Measurements from ENCODE around the gene ZNF467. TPM values are rescaled to one million over a fixed set of nuclear protein-coding genes. Genes with fewer than 3 reads are reported as not detected.

The ZNF467 gene
- total and polyA plus RNA-seq, 7 donors, result 0.87 to 2.8 (median 1.7) TPM

DNA sequence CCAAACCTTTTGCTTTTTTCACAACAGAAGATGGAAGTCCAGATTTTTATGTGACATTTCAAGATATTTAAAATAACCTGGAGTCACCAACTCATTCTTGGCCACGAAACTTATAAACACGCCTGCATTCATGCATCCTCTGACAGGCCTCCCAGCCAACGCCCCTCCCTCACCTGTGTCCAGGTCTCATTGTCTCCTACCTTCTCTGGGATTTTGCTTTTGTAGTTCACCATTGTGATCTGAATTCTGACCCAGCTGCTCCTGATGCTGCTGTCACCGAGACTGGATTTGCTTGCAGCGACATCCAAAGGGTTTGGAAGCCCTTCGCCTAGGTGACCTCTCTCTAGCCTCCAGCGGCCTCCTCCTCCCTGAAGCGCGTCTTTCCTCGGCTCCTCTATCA lies 10.8 kb downstream of the ZNF467 start:
- ATAC-seq (no peak), DNase-seq (no peak)
- Histone ChIP-seq H3K36me3 (ENCODE audit: insufficient read depth in 1 of 2, low read depth in 1 of 2) (no peaks in the 10 kb centered on the region), H3K27ac (no peak overlapping the region), H3K9me3 (no peaks in the 10 kb centered on the region), H3K4me3 (no peak overlapping the region), H3K27me3 (ENCODE audit: insufficient read depth in 3 of 3, low read length in 2 of 3) (peaks cover 0 to 29% (median 13%) of the 10 kb centered on the region in 3 donors), H3K4me1 (no peaks in the 10 kb centered on the region)
- TF ChIP-seq, protein P1, sequence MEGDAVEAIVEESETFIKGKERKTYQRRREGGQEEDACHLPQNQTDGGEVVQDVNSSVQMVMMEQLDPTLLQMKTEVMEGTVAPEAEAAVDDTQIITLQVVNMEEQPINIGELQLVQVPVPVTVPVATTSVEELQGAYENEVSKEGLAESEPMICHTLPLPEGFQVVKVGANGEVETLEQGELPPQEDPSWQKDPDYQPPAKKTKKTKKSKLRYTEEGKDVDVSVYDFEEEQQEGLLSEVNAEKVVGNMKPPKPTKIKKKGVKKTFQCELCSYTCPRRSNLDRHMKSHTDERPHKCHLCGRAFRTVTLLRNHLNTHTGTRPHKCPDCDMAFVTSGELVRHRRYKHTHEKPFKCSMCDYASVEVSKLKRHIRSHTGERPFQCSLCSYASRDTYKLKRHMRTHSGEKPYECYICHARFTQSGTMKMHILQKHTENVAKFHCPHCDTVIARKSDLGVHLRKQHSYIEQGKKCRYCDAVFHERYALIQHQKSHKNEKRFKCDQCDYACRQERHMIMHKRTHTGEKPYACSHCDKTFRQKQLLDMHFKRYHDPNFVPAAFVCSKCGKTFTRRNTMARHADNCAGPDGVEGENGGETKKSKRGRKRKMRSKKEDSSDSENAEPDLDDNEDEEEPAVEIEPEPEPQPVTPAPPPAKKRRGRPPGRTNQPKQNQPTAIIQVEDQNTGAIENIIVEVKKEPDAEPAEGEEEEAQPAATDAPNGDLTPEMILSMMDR (IDR thresholded peaks at IDR 0.05), result no peak
- intact Hi-C loops (cut with DNase I), result no loop called here
- WGBS, 3 donors, result 90 to 94% (median 92%) methylated on average over 10 of the region's 10 CpGs

DNA sequence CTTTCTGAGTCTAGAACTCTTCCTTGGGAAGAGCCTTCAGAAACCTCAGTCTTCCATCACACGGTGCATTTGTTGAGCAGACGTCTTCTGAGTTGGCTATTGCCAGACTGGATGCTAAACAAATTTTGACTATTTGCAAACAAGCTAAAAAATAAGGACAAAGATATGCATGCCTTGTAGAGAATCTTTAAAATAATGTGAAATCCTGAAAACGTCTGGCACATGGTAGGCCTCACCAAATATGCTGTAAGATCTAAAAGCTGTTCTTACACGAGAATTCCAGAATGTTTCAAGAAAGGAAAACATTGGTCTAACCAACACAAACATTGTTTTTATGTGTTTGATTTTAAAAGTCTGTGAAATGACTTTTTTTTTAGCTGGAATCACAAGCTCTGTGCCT lies 11.3 kb downstream of the ZNF467 start:
- ATAC-seq, result no peak
- Histone ChIP-seq H3K36me3 (ENCODE audit: insufficient read depth in 1 of 2, low read depth in 1 of 2) (no peaks in the 10 kb centered on the region), H3K4me3 (no peak overlapping the region), H3K9me3 (no peaks in the 10 kb centered on the region), H3K4me1 (no peaks in the 10 kb centered on the region), H3K27ac (no peak overlapping the region), H3K27me3 (ENCODE audit: insufficient read depth in 3 of 3, low read length in 2 of 3) (peaks cover 0 to 28% (median 13%) of the 10 kb centered on the region in 3 donors)
- no peak for DNase-seq
- intact Hi-C loops (cut with DNase I), result no loop called here
- WGBS, 3 donors, result 80 to 85% (median 81%) methylated on average over 4 of the region's 4 CpGs
- TF ChIP-seq, protein P1 (IDR thresholded peaks at IDR 0.05), result no peak

DNA sequence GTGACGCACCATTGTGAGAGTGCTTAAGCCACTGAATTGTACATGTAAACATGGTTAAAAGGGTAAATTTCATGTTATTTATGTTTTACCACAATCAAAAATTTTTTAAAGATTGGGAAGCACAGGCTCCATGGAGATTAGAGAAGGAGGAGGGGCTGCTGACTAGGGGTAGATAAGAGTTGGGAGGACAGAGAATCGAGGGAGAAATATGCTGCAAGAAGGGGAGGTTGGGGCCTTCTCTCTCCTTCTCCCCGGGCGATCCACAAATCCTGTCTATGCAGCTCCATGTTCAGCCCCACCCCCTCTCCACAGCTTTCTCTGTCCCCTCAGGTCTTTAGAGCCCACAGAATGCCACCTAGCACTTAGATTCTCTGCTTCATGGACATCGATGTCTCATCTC lies 12.1 kb downstream of the ZNF467 start:
- H3K4me3 ChIP-seq, result no peak overlapping the region
- H3K9me3 ChIP-seq, result no peaks in the 10 kb centered on the region
- WGBS, 3 donors, result 78 to 82% (median 78%) methylated on average over 5 of the region's 5 CpGs
- H3K4me1 ChIP-seq, result no peaks in the 10 kb centered on the region
- peaks cover 0 to 20% (median 7%) of the 10 kb centered on the region in 3 donors for H3K27me3 ChIP-seq (ENCODE audit: insufficient read depth in 3 of 3, low read length in 2 of 3)
- TF ChIP-seq, protein P1 (IDR thresholded peaks at IDR 0.05), result no peak
- ATAC-seq (no peak), DNase-seq (no peak)
- intact Hi-C loops (cut with DNase I), result no loop called here
- H3K27ac ChIP-seq, result no peak overlapping the region
- H3K36me3 ChIP-seq (ENCODE audit: insufficient read depth in 1 of 2, low read depth in 1 of 2), result no peaks in the 10 kb centered on the region

DNA sequence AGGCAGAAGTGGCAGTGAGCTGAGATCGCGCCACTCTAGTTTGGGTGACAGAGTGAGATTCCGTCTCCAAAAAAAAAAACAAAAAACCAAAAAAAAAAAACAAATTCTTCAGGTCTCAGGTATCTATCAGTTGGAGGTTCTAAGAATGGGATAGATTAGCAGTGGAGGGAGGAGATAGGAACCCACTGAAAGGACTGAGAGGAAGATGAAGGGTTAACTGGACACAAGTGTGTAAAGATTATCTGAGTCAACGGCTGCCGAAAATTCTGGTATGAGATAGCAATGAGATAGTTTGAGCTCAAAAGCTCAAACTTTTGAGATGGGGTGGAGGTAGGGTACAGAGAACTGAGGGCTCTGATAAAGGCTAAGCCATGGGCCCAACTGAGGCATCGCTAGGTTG lies 12.8 kb downstream of the ZNF467 start:
- peaks cover 0 to 13% (median 5%) of the 10 kb centered on the region in 3 donors for H3K27me3 ChIP-seq (ENCODE audit: insufficient read depth in 3 of 3, low read length in 2 of 3)
- no peak for ATAC-seq
- no peaks in the 10 kb centered on the region for H3K9me3 ChIP-seq
- TF ChIP-seq, protein P1 (IDR thresholded peaks at IDR 0.05), result no peak
- no peak for DNase-seq
- H3K4me3 ChIP-seq, result no peak overlapping the region
- no peaks in the 10 kb centered on the region for H3K36me3 ChIP-seq (ENCODE audit: insufficient read depth in 1 of 2, low read depth in 1 of 2)
- H3K4me1 ChIP-seq, result no peaks in the 10 kb centered on the region
- intact Hi-C loops (cut with DNase I), result no loop called here
- H3K27ac ChIP-seq, result no peak overlapping the region
- WGBS, 3 donors, result 74 to 80% (median 75%) methylated on average over 6 of the region's 6 CpGs

Data from psoas muscle (tissue), 8 donors.